Choroid plexus epithelial cell (primary cell): ENCODE measurements around the gene MFSD6.

Source experiments
- DNase-seq: peaks from one replicate; pipeline ENCODE4 v3.0.0-alpha.2; 2010; ENCODE audit warnings: low read depth
- H3K4me3 ChIP-seq: 2 replicates; pipeline ENCODE4 v1.5.1; 2011; ENCODE audit warnings: low read depth, mild to moderate bottlenecking, control low read depth, low read length, moderate library complexity
- TF ChIP-seq, protein P1 (sequence below): conservative IDR thresholded peaks from 2 replicates; pipeline ENCODE4 v1.5.1; 2011; ENCODE audit warnings: low read depth, mild to moderate bottlenecking, control low read depth, inconsistent platforms, low read length, moderate library complexity

MFSD6 gene

DNA sequence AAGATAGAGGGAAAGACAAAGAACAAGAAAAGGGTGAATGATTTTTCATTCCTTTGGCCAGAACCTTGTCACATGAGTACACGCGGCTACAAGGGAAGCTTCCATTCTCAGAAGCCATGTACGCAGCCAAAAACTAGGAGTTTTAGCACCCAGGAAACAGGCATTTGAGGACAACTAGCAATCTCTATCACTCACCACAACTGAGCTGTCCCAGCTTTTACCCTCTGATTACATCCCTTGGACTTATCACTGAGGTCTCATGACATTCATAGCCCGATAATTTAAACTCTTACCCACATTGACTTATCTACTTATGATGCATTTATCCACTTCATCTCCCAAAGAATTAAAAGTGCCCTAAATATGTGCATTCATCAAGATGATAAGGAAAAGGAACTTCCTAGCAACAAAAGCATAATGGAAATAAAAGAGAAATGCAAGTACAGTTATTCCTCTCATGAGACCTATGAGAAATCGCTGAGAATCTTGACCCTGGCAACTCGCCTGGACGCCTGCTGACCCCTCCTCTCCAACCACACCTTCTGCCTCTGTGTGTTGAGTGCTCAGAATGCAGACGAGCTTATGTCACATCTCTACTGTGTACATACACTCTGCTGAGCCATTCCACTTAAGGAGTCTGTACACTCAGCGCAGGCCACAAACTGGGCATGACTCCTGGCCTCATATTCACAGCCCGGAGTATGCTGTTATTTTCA is 28.7 kb upstream of the MFSD6 start:
- H3K4me3 ChIP-seq, result no peak overlapping the region
- DNase-seq, result peak; percentile 79
- TF ChIP-seq, protein P1, sequence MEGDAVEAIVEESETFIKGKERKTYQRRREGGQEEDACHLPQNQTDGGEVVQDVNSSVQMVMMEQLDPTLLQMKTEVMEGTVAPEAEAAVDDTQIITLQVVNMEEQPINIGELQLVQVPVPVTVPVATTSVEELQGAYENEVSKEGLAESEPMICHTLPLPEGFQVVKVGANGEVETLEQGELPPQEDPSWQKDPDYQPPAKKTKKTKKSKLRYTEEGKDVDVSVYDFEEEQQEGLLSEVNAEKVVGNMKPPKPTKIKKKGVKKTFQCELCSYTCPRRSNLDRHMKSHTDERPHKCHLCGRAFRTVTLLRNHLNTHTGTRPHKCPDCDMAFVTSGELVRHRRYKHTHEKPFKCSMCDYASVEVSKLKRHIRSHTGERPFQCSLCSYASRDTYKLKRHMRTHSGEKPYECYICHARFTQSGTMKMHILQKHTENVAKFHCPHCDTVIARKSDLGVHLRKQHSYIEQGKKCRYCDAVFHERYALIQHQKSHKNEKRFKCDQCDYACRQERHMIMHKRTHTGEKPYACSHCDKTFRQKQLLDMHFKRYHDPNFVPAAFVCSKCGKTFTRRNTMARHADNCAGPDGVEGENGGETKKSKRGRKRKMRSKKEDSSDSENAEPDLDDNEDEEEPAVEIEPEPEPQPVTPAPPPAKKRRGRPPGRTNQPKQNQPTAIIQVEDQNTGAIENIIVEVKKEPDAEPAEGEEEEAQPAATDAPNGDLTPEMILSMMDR, result no peak

DNA sequence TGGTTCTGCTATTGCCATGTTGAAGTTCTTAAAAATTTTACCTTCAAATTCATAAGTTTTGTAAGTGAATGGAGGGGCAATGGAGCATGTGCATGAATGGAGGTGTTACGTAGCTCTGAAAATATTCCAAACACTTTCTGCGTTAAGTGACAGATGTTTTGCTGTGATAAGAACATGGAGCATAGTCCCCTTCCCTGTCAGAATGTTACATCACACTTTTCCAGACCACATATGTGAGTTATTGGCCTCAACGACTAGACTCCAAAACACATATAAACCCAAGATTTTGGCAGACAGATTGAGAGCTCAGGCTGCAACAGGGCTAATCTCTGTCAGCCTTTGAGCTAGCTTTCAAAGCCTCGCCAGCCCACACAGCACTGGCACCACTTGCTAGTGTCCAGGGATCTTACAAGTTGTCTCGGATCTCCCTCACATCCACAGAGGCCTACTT is 27.2 kb upstream of the MFSD6 start:
- no peak overlapping the region for H3K4me3 ChIP-seq
- DNase-seq, result no peak
- TF ChIP-seq, protein P1, result no peak

DNA sequence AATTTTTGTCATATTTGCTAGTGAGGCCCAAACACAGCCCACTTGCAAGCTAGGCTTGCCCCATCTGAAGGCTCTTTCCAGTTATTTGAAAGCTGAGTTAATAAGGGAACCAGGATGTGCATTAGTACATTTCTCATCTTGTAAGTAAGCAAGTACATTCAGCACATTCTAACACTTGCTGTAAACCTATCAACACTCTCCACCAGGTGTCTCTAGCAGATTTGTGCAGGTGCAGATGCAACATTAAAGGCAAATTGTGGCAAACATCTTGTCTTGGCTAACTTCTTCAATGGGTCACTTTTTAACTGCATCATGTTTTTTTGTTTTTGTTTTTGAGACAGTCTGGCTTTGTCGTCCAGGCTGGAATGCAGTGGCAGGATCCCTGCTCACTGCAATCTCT is 25.3 kb upstream of the MFSD6 start:
- no peak overlapping the region for H3K4me3 ChIP-seq
- TF ChIP-seq, protein P1, result peak; percentile 64
- peak; percentile 82 for DNase-seq

DNA sequence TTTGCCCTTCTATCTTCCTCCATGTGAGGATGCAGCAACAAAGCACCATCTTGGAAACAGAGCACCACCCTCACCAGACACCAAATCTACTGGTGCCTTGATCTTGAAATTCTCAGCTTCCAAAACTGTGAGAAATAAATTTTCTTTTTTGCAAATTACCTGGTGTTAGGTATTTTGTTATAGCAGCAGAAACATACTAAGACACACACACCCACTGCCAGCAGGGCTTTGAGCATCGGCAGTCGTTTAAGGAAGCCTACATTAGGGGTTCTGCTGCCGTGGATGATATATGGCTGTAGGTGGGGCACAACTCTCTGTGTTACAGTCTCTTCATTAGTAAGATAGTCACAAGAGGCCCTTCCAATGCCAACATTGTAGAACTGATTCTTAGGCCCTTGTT is 20.7 kb upstream of the MFSD6 start:
- TF ChIP-seq, protein P1, result no peak
- no peak overlapping the region for H3K4me3 ChIP-seq
- DNase-seq, result no peak

DNA sequence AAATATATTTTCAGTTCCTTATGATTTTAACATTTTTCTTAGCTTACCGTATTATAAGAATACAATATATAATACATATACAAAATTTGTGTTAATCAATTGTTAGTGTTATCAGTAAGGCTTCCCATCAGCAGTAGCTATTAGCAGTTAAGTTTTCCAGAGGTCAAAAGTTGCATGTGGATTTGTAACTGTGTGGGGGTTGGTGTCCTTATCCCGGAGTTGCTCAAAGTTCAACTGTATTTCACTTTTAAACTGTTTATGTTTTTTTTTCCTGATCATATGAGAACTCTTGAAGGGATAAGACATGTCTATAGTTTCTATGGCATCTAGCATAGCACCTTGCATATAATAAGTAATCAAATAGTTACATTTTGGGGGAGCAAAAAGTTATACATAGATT is 11.9 kb upstream of the MFSD6 start:
- no peak for DNase-seq
- no peak overlapping the region for H3K4me3 ChIP-seq
- TF ChIP-seq, protein P1, result no peak

DNA sequence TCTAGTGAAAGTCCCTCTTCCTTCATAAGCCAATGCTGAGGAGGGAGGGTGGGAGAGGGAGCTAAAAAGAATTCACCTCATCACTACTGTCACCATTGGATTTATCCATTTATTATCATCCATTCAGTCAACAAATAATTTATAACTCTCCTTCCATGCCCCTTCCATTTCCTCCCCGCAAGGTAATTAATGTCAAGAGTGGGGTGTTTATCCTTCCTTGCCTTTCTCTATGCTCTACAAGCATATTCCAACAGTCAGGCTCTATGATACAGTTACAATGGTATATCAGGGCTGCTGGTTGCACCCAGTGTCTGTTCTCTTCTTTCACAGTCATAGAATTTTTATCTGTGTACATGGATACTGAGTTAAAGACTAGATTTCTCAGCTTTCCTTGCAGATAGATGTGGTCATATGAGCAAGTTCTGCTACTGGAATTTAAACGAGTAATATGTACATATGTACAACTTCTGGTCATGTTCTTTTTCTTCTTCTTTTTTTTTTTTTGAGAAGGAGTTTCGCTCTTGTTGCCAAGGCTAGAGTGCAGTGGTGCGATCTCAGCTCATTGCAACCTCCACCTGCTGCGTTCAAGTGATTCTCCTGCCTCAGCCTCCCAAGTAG is 5.1 kb upstream of the MFSD6 start:
- H3K4me3 ChIP-seq, result no peak overlapping the region
- DNase-seq, result no peak
- TF ChIP-seq, protein P1, result no peak

DNA sequence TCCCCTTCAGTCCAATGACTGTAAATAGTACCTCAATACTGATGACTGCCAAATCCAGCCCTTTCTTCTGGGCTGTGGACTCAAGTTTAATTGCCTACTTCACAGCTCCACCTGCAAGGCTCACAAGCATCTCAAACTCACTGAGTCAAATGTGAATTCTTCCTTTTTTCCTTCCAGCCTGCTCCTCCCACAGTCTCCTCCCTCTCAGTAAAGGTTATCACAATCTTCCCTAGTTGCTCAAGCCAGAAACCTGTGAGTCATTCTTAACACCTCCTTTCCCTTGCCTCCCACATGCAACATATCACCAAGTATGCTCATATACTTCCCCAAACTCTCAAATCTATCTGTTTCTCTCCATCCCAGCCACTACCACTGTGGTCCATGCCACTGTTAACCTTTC is 3.7 kb upstream of the MFSD6 start:
- TF ChIP-seq, protein P1, result no peak
- DNase-seq, result peak; percentile 28
- no peak overlapping the region for H3K4me3 ChIP-seq
